Stimulated activated CD8-positive, alpha-beta memory T cell treated with anti-CD3 and anti-CD28 coated beads, Interleukin-4, amount 100 ng/mL, for 4 hours (primary cell): Measurements from ENCODE around the gene KRT25.

ENCODE experiments used
- DNase-seq, 2 donors: peaks; one replicate each; pipeline ENCODE4 v3.0.0-alpha.2; 2020; ENCODE audit warnings: low read depth in 2 of 2, low spot score in 1 of 2

Gene KRT25

GRCh38 chr17:40755231-40755630, at the start of gene KRT25:
KRT25 (minus strand) TSS chr17:40755331; CDS start chr17:40755271, 60 bp downstream.
- no peak for DNase-seq

GRCh38 chr17:40803617-40804082, 48.5 kb upstream of the KRT25 start:
- peak; percentile 38 to 49 for DNase-seq

GRCh38 chr17:40801157-40801556, 46.0 kb upstream of the KRT25 start:
- no peak for DNase-seq

- no peak for DNase-seq
Measured at GRCh38 chr17:40800381-40800780, 45.2 kb upstream of the KRT25 start.

GRCh38 chr17:40799859-40800258, 44.7 kb upstream of the KRT25 start, which contains the start of gene KRT28:
KRT28 (minus strand) TSS chr17:40799959; CDS start chr17:40799893, 66 bp downstream.
- DNase-seq, result no peak

GRCh38 chr17:40796846-40797245, 41.7 kb upstream of the KRT25 start:
- DNase-seq, result no peak

GRCh38 chr17:40795019-40795667, 40.0 kb upstream of the KRT25 start:
- DNase-seq, result no peak

GRCh38 chr17:40794466-40794865, 39.3 kb upstream of the KRT25 start:
- no peak for DNase-seq

- DNase-seq, result no peak
Measured at GRCh38 chr17:40793832-40794231, 38.7 kb upstream of the KRT25 start.

- DNase-seq, result no peak
Measured at GRCh38 chr17:40791787-40792436, 36.8 kb upstream of the KRT25 start.

- DNase-seq, result no peak
Measured at GRCh38 chr17:40791111-40791510, 36.0 kb upstream of the KRT25 start.

- no peak for DNase-seq
Measured at GRCh38 chr17:40782450-40782849, 27.3 kb upstream of the KRT25 start, which contains the start of gene KRT27. KRT27 (minus strand) TSS chr17:40782550; CDS start chr17:40782493, 57 bp downstream.

- no peak for DNase-seq
Measured at GRCh38 chr17:40779181-40779909, 24.2 kb upstream of the KRT25 start.

GRCh38 chr17:40778461-40778860, 23.3 kb upstream of the KRT25 start:
- no peak for DNase-seq

- no peak for DNase-seq
Measured at GRCh38 chr17:40777971-40778370, 22.8 kb upstream of the KRT25 start.

GRCh38 chr17:40777459-40777858, 22.3 kb upstream of the KRT25 start:
- DNase-seq, result no peak

- no peak for DNase-seq
Measured at GRCh38 chr17:40775945-40776344, 20.8 kb upstream of the KRT25 start.

GRCh38 chr17:40772101-40772500, 17.0 kb upstream of the KRT25 start, which contains the start of gene KRT26:
KRT26 (minus strand) TSS chr17:40772201; CDS start chr17:40772113, 88 bp downstream.
- no peak for DNase-seq

GRCh38 chr17:40765657-40766056, 10.5 kb upstream of the KRT25 start:
- no peak for DNase-seq

GRCh38 chr17:40763752-40764151, 8.6 kb upstream of the KRT25 start:
- DNase-seq, result no peak

- no peak for DNase-seq
Measured at GRCh38 chr17:40760105-40761016, 5.2 kb upstream of the KRT25 start.
